HG02870 (cell line): Measurements from ENCODE around the gene ANKIB1.
"Not testable (repeated sequence)": the region's sequence is repeated elsewhere in the genome, so short reads cannot be mapped to it uniquely, and the experiment has no call there.

Experiments used
- ATAC-seq: cut with Tn5 transposase; IDR thresholded peaks from one replicate; pipeline ENCODE4 v1.9.1; 2021; ENCODE audit warnings: mild to moderate bottlenecking, moderate library complexity; ENCODE audit not compliant: unreplicated experiment

Gene ANKIB1

GRCh38 chr7:92325173-92325572 lies 79.4 kb downstream of the ANKIB1 start:
- ATAC-seq: no peak

- ATAC-seq: no peak
These were observed 80.1 kb downstream of the ANKIB1 start for GRCh38 chr7:92325858-92326257.

GRCh38 chr7:92330835-92331438 lies 85.2 kb downstream of the ANKIB1 start:
- ATAC-seq: no peak

- ATAC-seq: no peak
These were observed 85.7 kb downstream of the ANKIB1 start for GRCh38 chr7:92331508-92331907.

- ATAC-seq: no peak
These were observed 87.0 kb downstream of the ANKIB1 start for GRCh38 chr7:92332782-92333181.

GRCh38 chr7:92333866-92334265 lies 88.1 kb downstream of the ANKIB1 start:
- ATAC-seq: no peak

- ATAC-seq: no peak
These were observed 89.8 kb downstream of the ANKIB1 start for GRCh38 chr7:92335574-92335973.

GRCh38 chr7:92336662-92337340 lies 91.0 kb downstream of the ANKIB1 start:
- no peak for ATAC-seq

GRCh38 chr7:92340016-92340415 lies 94.2 kb downstream of the ANKIB1 start:
- ATAC-seq: no peak

GRCh38 chr7:92343714-92344113 lies 97.9 kb downstream of the ANKIB1 start:
- no peak for ATAC-seq

- ATAC-seq: no peak
These were observed 106.2 kb downstream of the ANKIB1 start for GRCh38 chr7:92352009-92352408.

GRCh38 chr7:92354214-92354613 lies 108.4 kb downstream of the ANKIB1 start:
- ATAC-seq: no peak

- no peak for ATAC-seq
These were observed 110.6 kb downstream of the ANKIB1 start for GRCh38 chr7:92356406-92356805.

- ATAC-seq: no peak
These were observed 111.5 kb downstream of the ANKIB1 start for GRCh38 chr7:92357260-92357659.

GRCh38 chr7:92359179-92359578 lies 113.4 kb downstream of the ANKIB1 start:
- not testable (repeated sequence) for ATAC-seq

- no peak for ATAC-seq
These were observed 114.0 kb downstream of the ANKIB1 start for GRCh38 chr7:92359801-92360200.

GRCh38 chr7:92360387-92360786 lies 114.6 kb downstream of the ANKIB1 start:
- no peak for ATAC-seq

GRCh38 chr7:92362131-92362530 lies 116.4 kb downstream of the ANKIB1 start:
- ATAC-seq: no peak

GRCh38 chr7:92366730-92367129 lies 121.0 kb downstream of the ANKIB1 start:
- no peak for ATAC-seq

GRCh38 chr7:92368741-92369140 lies 123.0 kb downstream of the ANKIB1 start:
- ATAC-seq: no peak

GRCh38 chr7:92375013-92375412 lies 129.2 kb downstream of the ANKIB1 start:
- no peak for ATAC-seq

GRCh38 chr7:92391071-92391470 lies 145.3 kb downstream of the ANKIB1 start:
- no peak for ATAC-seq

- no peak for ATAC-seq
These were observed 151.8 kb downstream of the ANKIB1 start for GRCh38 chr7:92397542-92397941.
